ENCODE measurements around the gene SHC2.

SHC2 gene

GRCh38 chr19:376111-376470, 84.7 kb downstream of the SHC2 start:
- in situ Hi-C loops (cut with HindIII; ENCODE audit: low sequenced_read_pairs), result no loop called here

- in situ Hi-C loops (cut with HindIII; ENCODE audit: low sequenced_read_pairs), result no loop called here
These were observed 85.3 kb downstream of the SHC2 start for GRCh38 chr19:375395-376110.

- in situ Hi-C loops (cut with HindIII; ENCODE audit: low sequenced_read_pairs), result no loop called here
These were observed 86.0 kb downstream of the SHC2 start for GRCh38 chr19:374886-375235.

- in situ Hi-C loops (cut with HindIII; ENCODE audit: low sequenced_read_pairs), result no loop called here
These were observed 86.5 kb downstream of the SHC2 start for GRCh38 chr19:374183-374885.

- in situ Hi-C loops (cut with HindIII; ENCODE audit: low sequenced_read_pairs), result no loop called here
These were observed 87.2 kb downstream of the SHC2 start for GRCh38 chr19:373391-374182.

GRCh38 chr19:372306-372890, 88.4 kb downstream of the SHC2 start:
- in situ Hi-C loops (cut with HindIII; ENCODE audit: low sequenced_read_pairs), result no loop called here

- in situ Hi-C loops (cut with HindIII; ENCODE audit: low sequenced_read_pairs), result no loop called here
These were observed 89.2 kb downstream of the SHC2 start for GRCh38 chr19:371501-372168.

- in situ Hi-C loops (cut with HindIII; ENCODE audit: low sequenced_read_pairs), result no loop called here
These were observed 90.0 kb downstream of the SHC2 start for GRCh38 chr19:370641-371330.

GRCh38 chr19:369876-370275, 91.0 kb downstream of the SHC2 start:
- in situ Hi-C loops (cut with HindIII; ENCODE audit: low sequenced_read_pairs), result no loop called here

- in situ Hi-C loops (cut with HindIII; ENCODE audit: low sequenced_read_pairs), result no loop called here
These were observed 91.6 kb downstream of the SHC2 start for GRCh38 chr19:369256-369655.

GRCh38 chr19:368630-369024, 92.2 kb downstream of the SHC2 start:
- in situ Hi-C loops (cut with HindIII; ENCODE audit: low sequenced_read_pairs), result no loop called here

- in situ Hi-C loops (cut with HindIII; ENCODE audit: low sequenced_read_pairs), result no loop called here
These were observed 92.7 kb downstream of the SHC2 start for GRCh38 chr19:367963-368629.

GRCh38 chr19:367561-367960, 93.3 kb downstream of the SHC2 start:
- in situ Hi-C loops (cut with HindIII; ENCODE audit: low sequenced_read_pairs), result no loop called here

GRCh38 chr19:366951-367350, 93.9 kb downstream of the SHC2 start:
- in situ Hi-C loops (cut with HindIII; ENCODE audit: low sequenced_read_pairs), result no loop called here

Measured in DLD1 (cell line).